BJ (cell line): ENCODE measurements around the gene SLC9A5. TPM values are rescaled to one million over a fixed set of nuclear protein-coding genes. Genes with fewer than 3 reads are reported as not detected.

ENCODE experiments used
- CTCF ChIA-PET: fragments of 350-600 bp; formaldehyde crosslinking; extraction: SDS; loops from one replicate; lab custom pipeline; 2021; ENCODE audit warnings: antibody characterized with exemption, inconsistent platforms; lab: Yijun Ruan, JAX
- POLR2A ChIA-PET: fragments of 300-600 bp; sonication (Branson Sonifier 250); formaldehyde crosslinking; extraction: SDS; loops from one replicate; lab custom pipeline; 2021; ENCODE audit warnings: antibody characterized with exemption; lab: Charles Lee
- DNase-seq: peaks from one replicate; pipeline ENCODE4 v3.0.0-alpha.2; 2011; ENCODE audit warnings: low read depth
- H3K27me3 ChIP-seq: 2 replicates; pipeline ENCODE4 v1.6.0; 2011; ENCODE audit warnings: low read length; ENCODE audit not compliant: control insufficient read depth, insufficient read depth
- H3K36me3 ChIP-seq: 2 replicates; pipeline ENCODE4 v1.5.1; 2011; ENCODE audit warnings: low read length; ENCODE audit not compliant: control insufficient read depth, insufficient read depth
- H3K4me3 ChIP-seq: 2 replicates; pipeline ENCODE4 v1.5.1; 2011; ENCODE audit warnings: low read depth, mild to moderate bottlenecking, control low read depth, low read length
- CTCF ChIP-seq: IDR thresholded peaks from 2 replicates; pipeline ENCODE4 v1.5.1; 2011; ENCODE audit warnings: low read depth, mild to moderate bottlenecking, control low read depth, inconsistent platforms, low read length, moderate library complexity; ENCODE audit not compliant: insufficient read depth
- polyA plus RNA-seq: library from polyadenylated mRNA; depleted of rRNA; stranded (reverse); fragments of >200 nt; gene quantifications from 2 replicates; pipeline ENCODE4 v1.2.3, GENCODE V29; 2011

The SLC9A5 gene
- polyA plus RNA-seq, 1 experiment: 2.6 TPM

- no peak for DNase-seq
- ChIA-PET POLR2A (interaction anchor here (0.5 to 0.6 kb wide), 2 partner anchors 8 to 40 kb away, joined by 3 read pairs; no protein-coding TSS in a partner anchor), CTCF (interaction anchor here (0.7 to 5.5 kb wide), 12 partner anchors 10 to 181 kb away, joined by 3 to 39 read pairs (median 4); partner anchors contain the start of gene SLC9A5)
- Histone ChIP-seq H3K27me3 (no peaks in the 10 kb centered on the region), H3K36me3 (peaks cover 1% of the 10 kb centered on the region), H3K4me3 (no peak overlapping the region)
- peak; percentile 55 for TF ChIP-seq CTCF
These were observed 36.2 kb downstream of the SLC9A5 start for GRCh38 chr16:67284699-67285646.

GRCh38 chr16:67286441-67287235 is 37.9 kb downstream of the SLC9A5 start:
- DNase-seq: no peak
- CTCF ChIA-PET: interaction anchor here (0.5 to 3.1 kb wide), 5 partner anchors 18 to 47 kb away, joined by 3 to 29 read pairs (median 3); partner anchors contain the start of gene SLC9A5
- Histone ChIP-seq H3K4me3 (no peak overlapping the region), H3K27me3 (no peaks in the 10 kb centered on the region), H3K36me3 (peaks cover 1% of the 10 kb centered on the region)
- POLR2A ChIA-PET: no interaction called here
- TF ChIP-seq CTCF: no peak

- TF ChIP-seq CTCF: no peak
- no peak for DNase-seq
- CTCF ChIA-PET: interaction anchor here (1.6 kb wide), 1 partner anchor 27 kb away, joined by 4 read pairs; no protein-coding TSS in a partner anchor
- POLR2A ChIA-PET: no interaction called here
- Histone ChIP-seq H3K27me3 (no peaks in the 10 kb centered on the region), H3K36me3 (peaks cover 1% of the 10 kb centered on the region), H3K4me3 (no peak overlapping the region)
These were observed 39.2 kb downstream of the SLC9A5 start for GRCh38 chr16:67287960-67288359.

GRCh38 chr16:67291461-67291860 is 42.7 kb downstream of the SLC9A5 start:
- no peaks in the 10 kb centered on the region for H3K27me3 ChIP-seq
- TF ChIP-seq CTCF: no peak
- peaks cover 1% of the 10 kb centered on the region for H3K36me3 ChIP-seq
- POLR2A ChIA-PET: no interaction called here
- no peak for DNase-seq
- H3K4me3 ChIP-seq: no peak overlapping the region
- CTCF ChIA-PET: interaction anchor here (0.8 kb wide), 1 partner anchor 31 kb away, joined by 4 read pairs; no protein-coding TSS in a partner anchor
